ENCODE data around the gene ACRBP. TPM values are rescaled to one million over a fixed set of nuclear protein-coding genes. Genes with fewer than 3 reads are reported as not detected.

ACRBP gene
- total RNA-seq, 1 experiment from 2014 or later: 0.54 TPM

DNA sequence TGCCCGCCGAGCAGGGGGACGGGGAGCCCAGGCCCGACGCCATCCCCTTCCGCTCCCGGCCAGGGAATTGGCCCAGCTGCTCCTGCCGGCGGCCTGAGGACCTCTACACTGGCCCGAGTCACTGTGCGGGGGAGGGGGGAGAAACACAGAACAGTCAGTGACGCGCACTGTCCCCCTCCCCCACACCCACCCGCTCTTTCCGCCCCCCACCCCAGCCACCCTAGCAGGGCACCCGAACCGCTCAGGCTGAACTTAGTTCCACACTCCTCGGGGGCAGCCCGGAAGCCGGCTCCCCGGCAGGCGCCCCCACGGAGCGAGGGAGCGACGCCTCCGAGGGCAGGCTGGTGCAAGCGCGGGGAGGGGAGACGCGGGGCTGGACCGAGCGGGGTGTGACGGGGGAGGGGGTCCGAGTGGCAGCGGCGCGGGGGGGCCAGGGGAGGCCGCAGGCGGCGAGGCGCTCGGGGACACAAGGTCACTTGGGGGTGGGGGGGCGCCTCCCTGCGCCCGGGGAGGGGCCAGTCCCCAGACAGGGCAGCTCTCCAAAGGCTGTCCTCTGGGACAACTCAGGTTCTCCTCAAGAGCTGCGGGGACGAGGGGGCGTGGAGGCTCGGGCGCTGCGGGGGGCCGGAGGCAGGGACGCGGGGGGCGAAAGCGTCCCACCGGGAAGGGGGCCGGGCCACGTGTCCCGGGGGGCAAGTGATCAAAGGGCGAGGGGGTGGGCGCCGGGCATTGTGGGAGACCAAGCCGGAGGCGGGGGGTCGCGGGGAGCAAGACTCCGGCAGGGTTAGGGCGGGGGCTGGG lies 40.7 kb downstream of the ACRBP start:
- no TSS peak for BruUV-seq (replicated peaks)
- in situ Hi-C loops (cut with HindIII; ENCODE audit: low pct_unique_long_range_greater_than_20kb, low sequenced_read_pairs): no loop called here
- intact Hi-C loops (cut with micrococcal nuclease; ENCODE audit: unreplicated experiment): loop anchor here (2.0 kb wide), 1 partner anchor 82 kb away; the partner anchor contains the start of gene ZNF384
- H3K9me3 ChIP-seq (ENCODE audit: control insufficient read depth, insufficient read depth, low read depth, low read length): no peaks in the 10 kb centered on the region
- peak overlapping the region; percentile 64 to 71 for H3K4me3 ChIP-seq (ENCODE audit: low read depth in 2 of 2, low read length in 2 of 2)
- TF ChIP-seq TCF7L2 (IDR thresholded peaks at IDR 0.05; ENCODE audit: low read depth, low read length) (no peak), POLR2AphosphoS5 (IDR thresholded peaks at IDR 0.05; ENCODE audit: low read depth, low read length) (no peak), SIN3A (IDR thresholded peaks at IDR 0.05; ENCODE audit: borderline replicate concordance, insufficient read depth, low read depth, low read length) (no peak)
- TF ChIP-seq, protein P1, sequence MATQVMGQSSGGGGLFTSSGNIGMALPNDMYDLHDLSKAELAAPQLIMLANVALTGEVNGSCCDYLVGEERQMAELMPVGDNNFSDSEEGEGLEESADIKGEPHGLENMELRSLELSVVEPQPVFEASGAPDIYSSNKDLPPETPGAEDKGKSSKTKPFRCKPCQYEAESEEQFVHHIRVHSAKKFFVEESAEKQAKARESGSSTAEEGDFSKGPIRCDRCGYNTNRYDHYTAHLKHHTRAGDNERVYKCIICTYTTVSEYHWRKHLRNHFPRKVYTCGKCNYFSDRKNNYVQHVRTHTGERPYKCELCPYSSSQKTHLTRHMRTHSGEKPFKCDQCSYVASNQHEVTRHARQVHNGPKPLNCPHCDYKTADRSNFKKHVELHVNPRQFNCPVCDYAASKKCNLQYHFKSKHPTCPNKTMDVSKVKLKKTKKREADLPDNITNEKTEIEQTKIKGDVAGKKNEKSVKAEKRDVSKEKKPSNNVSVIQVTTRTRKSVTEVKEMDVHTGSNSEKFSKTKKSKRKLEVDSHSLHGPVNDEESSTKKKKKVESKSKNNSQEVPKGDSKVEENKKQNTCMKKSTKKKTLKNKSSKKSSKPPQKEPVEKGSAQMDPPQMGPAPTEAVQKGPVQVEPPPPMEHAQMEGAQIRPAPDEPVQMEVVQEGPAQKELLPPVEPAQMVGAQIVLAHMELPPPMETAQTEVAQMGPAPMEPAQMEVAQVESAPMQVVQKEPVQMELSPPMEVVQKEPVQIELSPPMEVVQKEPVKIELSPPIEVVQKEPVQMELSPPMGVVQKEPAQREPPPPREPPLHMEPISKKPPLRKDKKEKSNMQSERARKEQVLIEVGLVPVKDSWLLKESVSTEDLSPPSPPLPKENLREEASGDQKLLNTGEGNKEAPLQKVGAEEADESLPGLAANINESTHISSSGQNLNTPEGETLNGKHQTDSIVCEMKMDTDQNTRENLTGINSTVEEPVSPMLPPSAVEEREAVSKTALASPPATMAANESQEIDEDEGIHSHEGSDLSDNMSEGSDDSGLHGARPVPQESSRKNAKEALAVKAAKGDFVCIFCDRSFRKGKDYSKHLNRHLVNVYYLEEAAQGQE (IDR thresholded peaks at IDR 0.05; ENCODE audit: insufficient read depth in 1 of 2, low read depth in 2 of 2, low read length in 1 of 2): no peak
- TF ChIP-seq, protein P2, sequence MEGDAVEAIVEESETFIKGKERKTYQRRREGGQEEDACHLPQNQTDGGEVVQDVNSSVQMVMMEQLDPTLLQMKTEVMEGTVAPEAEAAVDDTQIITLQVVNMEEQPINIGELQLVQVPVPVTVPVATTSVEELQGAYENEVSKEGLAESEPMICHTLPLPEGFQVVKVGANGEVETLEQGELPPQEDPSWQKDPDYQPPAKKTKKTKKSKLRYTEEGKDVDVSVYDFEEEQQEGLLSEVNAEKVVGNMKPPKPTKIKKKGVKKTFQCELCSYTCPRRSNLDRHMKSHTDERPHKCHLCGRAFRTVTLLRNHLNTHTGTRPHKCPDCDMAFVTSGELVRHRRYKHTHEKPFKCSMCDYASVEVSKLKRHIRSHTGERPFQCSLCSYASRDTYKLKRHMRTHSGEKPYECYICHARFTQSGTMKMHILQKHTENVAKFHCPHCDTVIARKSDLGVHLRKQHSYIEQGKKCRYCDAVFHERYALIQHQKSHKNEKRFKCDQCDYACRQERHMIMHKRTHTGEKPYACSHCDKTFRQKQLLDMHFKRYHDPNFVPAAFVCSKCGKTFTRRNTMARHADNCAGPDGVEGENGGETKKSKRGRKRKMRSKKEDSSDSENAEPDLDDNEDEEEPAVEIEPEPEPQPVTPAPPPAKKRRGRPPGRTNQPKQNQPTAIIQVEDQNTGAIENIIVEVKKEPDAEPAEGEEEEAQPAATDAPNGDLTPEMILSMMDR (IDR thresholded peaks at IDR 0.05): no peak
- peak overlapping the region; percentile 74 for H3K27ac ChIP-seq (ENCODE audit: low read length)
- ATAC-seq (peak; percentile 57), DNase-seq (ENCODE audit: low read depth, low spot score) (no peak)
- peaks cover 17% of the 10 kb centered on the region; the same call in 1 of the 2 replicates for H3K4me1 ChIP-seq (ENCODE audit: control insufficient read depth, insufficient read depth, low read length)
- no peaks in the 10 kb centered on the region for H3K27me3 ChIP-seq (ENCODE audit: control insufficient read depth, insufficient read depth, low read length)
- ChIA-PET CTCF (no interaction called here), POLR2A (interaction anchor here (0.6 kb wide), 1 partner anchor 204 kb away, joined by 14 read pairs; no protein-coding TSS in a partner anchor)
- peaks cover 5% of the 10 kb centered on the region; the same call in 1 of the 2 replicates for H3K36me3 ChIP-seq (ENCODE audit: control insufficient read depth, insufficient read depth, low read length)

DNA sequence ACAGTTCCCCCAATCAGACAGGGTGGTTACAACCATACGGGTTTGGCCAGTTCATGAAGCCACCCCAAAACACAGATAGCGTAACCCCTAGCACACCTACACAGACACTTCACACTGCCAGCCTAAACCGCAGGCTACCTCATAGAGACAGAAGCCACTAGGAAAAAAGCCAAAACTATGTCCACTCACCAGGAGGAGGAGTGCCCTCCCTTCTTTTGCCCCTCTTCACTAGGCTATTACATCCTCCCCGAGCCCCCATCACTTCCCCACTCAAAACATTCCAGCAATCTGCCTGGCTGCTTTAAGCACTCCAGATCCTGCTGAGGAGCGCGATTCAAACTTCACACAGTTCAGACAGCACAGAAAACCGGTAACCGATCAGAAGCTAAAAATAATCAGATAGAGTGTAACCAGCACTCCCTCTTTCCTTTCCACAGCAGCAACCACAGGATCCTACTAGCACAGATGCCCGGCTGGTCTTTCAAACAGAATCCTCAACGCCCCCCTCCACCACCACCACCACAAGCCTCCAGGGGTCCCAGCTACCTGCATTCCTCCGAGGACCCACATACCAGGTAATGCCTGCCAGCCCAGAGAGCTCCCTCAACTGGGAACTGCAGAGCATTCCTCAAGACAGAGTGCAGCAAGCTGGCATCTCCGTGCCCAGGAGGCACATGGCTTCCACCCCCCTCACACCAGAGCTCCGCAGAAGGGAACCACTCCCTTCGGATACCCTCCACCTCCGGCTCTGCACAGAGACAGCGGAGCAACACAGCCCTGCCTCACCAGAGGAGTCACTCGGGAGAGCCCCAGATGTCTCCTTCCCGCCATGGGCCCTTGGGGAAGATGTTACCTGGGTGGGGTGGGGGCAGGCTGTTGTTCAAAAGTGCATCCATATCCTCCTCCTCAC lies 41.6 kb downstream of the ACRBP start:
- CTCF ChIA-PET: no interaction called here
- BruUV-seq (replicated peaks): TSS peak; percentile 66
- TF ChIP-seq, protein P2 (IDR thresholded peaks at IDR 0.05): no peak
- TF ChIP-seq SIN3A (IDR thresholded peaks at IDR 0.05; ENCODE audit: borderline replicate concordance, insufficient read depth, low read depth, low read length): no peak
- TF ChIP-seq TCF7L2 (IDR thresholded peaks at IDR 0.05; ENCODE audit: low read depth, low read length): no peak
- no peak for TF ChIP-seq POLR2AphosphoS5 (IDR thresholded peaks at IDR 0.05; ENCODE audit: low read depth, low read length)
- TF ChIP-seq, protein P1 (IDR thresholded peaks at IDR 0.05; ENCODE audit: insufficient read depth in 1 of 2, low read depth in 2 of 2, low read length in 1 of 2): no peak
- ATAC-seq (peak; percentile 37), DNase-seq (ENCODE audit: low read depth, low spot score) (no peak)
- peaks cover 10% of the 10 kb centered on the region; the same call in 1 of the 2 replicates for H3K36me3 ChIP-seq (ENCODE audit: control insufficient read depth, insufficient read depth, low read length)
- in situ Hi-C loops (cut with HindIII; ENCODE audit: low pct_unique_long_range_greater_than_20kb, low sequenced_read_pairs): no loop called here
- H3K4me1 ChIP-seq (ENCODE audit: control insufficient read depth, insufficient read depth, low read length): peaks cover 17% of the 10 kb centered on the region; the same call in 1 of the 2 replicates
- H3K27me3 ChIP-seq (ENCODE audit: control insufficient read depth, insufficient read depth, low read length): no peaks in the 10 kb centered on the region
- peak overlapping the region; percentile 64 to 71 for H3K4me3 ChIP-seq (ENCODE audit: low read depth in 2 of 2, low read length in 2 of 2)
- H3K27ac ChIP-seq (ENCODE audit: low read length): peak overlapping the region; percentile 74
- intact Hi-C loops (cut with micrococcal nuclease; ENCODE audit: unreplicated experiment): loop anchor here (2.0 kb wide), 1 partner anchor 83 kb away; the partner anchor contains the start of gene ZNF384
- POLR2A ChIA-PET: interaction anchor here (0.6 kb wide), 2 partner anchors 84 to 205 kb away, joined by 11 to 14 read pairs; partner anchors contain the start of gene ZNF384
- no peaks in the 10 kb centered on the region for H3K9me3 ChIP-seq (ENCODE audit: control insufficient read depth, insufficient read depth, low read depth, low read length)

Data from Panc1 (cell line).